Measurements from ENCODE around the gene PNMA8A. TPM values are rescaled to one million over a fixed set of nuclear protein-coding genes. Genes with fewer than 3 reads are reported as not detected.

The PNMA8A gene
- total RNA-seq, 1 experiment from 2014 or later: 24.5 TPM

- DNase-seq (ENCODE audit: low read depth, low spot score): no peak
- in situ Hi-C loops (cut with HindIII; ENCODE audit: low pct_unique_long_range_greater_than_20kb, low sequenced_read_pairs): no loop called here
Observed at GRCh38 chr19:46475986-46476385, 4.6 kb upstream of the PNMA8A start.

GRCh38 chr19:46474211-46474610, 2.8 kb upstream of the PNMA8A start:
- DNase-seq (ENCODE audit: low read depth, low spot score): no peak
- in situ Hi-C loops (cut with HindIII; ENCODE audit: low pct_unique_long_range_greater_than_20kb, low sequenced_read_pairs): no loop called here

GRCh38 chr19:46472592-46472991, 1.2 kb upstream of the PNMA8A start:
- in situ Hi-C loops (cut with HindIII; ENCODE audit: low pct_unique_long_range_greater_than_20kb, low sequenced_read_pairs): no loop called here
- DNase-seq (ENCODE audit: low read depth, low spot score): no peak

GRCh38 chr19:46471811-46472543, 614 bp upstream of the PNMA8A start:
- no peak for DNase-seq (ENCODE audit: low read depth, low spot score)
- in situ Hi-C loops (cut with HindIII; ENCODE audit: low pct_unique_long_range_greater_than_20kb, low sequenced_read_pairs): no loop called here

- in situ Hi-C loops (cut with HindIII; ENCODE audit: low pct_unique_long_range_greater_than_20kb, low sequenced_read_pairs): no loop called here
- DNase-seq (ENCODE audit: low read depth, low spot score): no peak
Observed at GRCh38 chr19:46470376-46470775, 987 bp downstream of the PNMA8A start.

GRCh38 chr19:46469541-46470185, 1.7 kb downstream of the PNMA8A start:
- in situ Hi-C loops (cut with HindIII; ENCODE audit: low pct_unique_long_range_greater_than_20kb, low sequenced_read_pairs): no loop called here
- DNase-seq (ENCODE audit: low read depth, low spot score): no peak

GRCh38 chr19:46466536-46467196, 4.7 kb downstream of the PNMA8A start:
- in situ Hi-C loops (cut with HindIII; ENCODE audit: low pct_unique_long_range_greater_than_20kb, low sequenced_read_pairs): no loop called here
- DNase-seq (ENCODE audit: low read depth, low spot score): no peak

- in situ Hi-C loops (cut with HindIII; ENCODE audit: low pct_unique_long_range_greater_than_20kb, low sequenced_read_pairs): no loop called here
- no peak for DNase-seq (ENCODE audit: low read depth, low spot score)
Observed at GRCh38 chr19:46463516-46463915, 7.8 kb downstream of the PNMA8A start.

- no peak for DNase-seq (ENCODE audit: low read depth, low spot score)
- in situ Hi-C loops (cut with HindIII; ENCODE audit: low pct_unique_long_range_greater_than_20kb, low sequenced_read_pairs): no loop called here
Observed at GRCh38 chr19:46461537-46461936, 9.8 kb downstream of the PNMA8A start.

GRCh38 chr19:46460981-46461380, 10.4 kb downstream of the PNMA8A start:
- in situ Hi-C loops (cut with HindIII; ENCODE audit: low pct_unique_long_range_greater_than_20kb, low sequenced_read_pairs): no loop called here
- DNase-seq (ENCODE audit: low read depth, low spot score): no peak

GRCh38 chr19:46460055-46460454, 11.3 kb downstream of the PNMA8A start:
- in situ Hi-C loops (cut with HindIII; ENCODE audit: low pct_unique_long_range_greater_than_20kb, low sequenced_read_pairs): no loop called here
- DNase-seq (ENCODE audit: low read depth, low spot score): no peak

GRCh38 chr19:46456930-46457329, 14.4 kb downstream of the PNMA8A start:
- in situ Hi-C loops (cut with HindIII; ENCODE audit: low pct_unique_long_range_greater_than_20kb, low sequenced_read_pairs): no loop called here
- no peak for DNase-seq (ENCODE audit: low read depth, low spot score)

GRCh38 chr19:46454244-46454643, 17.1 kb downstream of the PNMA8A start:
- in situ Hi-C loops (cut with HindIII; ENCODE audit: low pct_unique_long_range_greater_than_20kb, low sequenced_read_pairs): no loop called here
- no peak for DNase-seq (ENCODE audit: low read depth, low spot score)

- no peak for DNase-seq (ENCODE audit: low read depth, low spot score)
- in situ Hi-C loops (cut with HindIII; ENCODE audit: low pct_unique_long_range_greater_than_20kb, low sequenced_read_pairs): no loop called here
Observed at GRCh38 chr19:46453661-46454060, 17.7 kb downstream of the PNMA8A start.

- DNase-seq (ENCODE audit: low read depth, low spot score): no peak
- in situ Hi-C loops (cut with HindIII; ENCODE audit: low pct_unique_long_range_greater_than_20kb, low sequenced_read_pairs): no loop called here
Observed at GRCh38 chr19:46452186-46452585, 19.2 kb downstream of the PNMA8A start.

- DNase-seq (ENCODE audit: low read depth, low spot score): peak; percentile 84
- in situ Hi-C loops (cut with HindIII; ENCODE audit: low pct_unique_long_range_greater_than_20kb, low sequenced_read_pairs): no loop called here
Observed at GRCh38 chr19:46451352-46451751, 20.0 kb downstream of the PNMA8A start.

GRCh38 chr19:46450737-46451136, 20.6 kb downstream of the PNMA8A start:
- no peak for DNase-seq (ENCODE audit: low read depth, low spot score)
- in situ Hi-C loops (cut with HindIII; ENCODE audit: low pct_unique_long_range_greater_than_20kb, low sequenced_read_pairs): no loop called here

GRCh38 chr19:46449228-46449627, 22.1 kb downstream of the PNMA8A start:
- no peak for DNase-seq (ENCODE audit: low read depth, low spot score)
- in situ Hi-C loops (cut with HindIII; ENCODE audit: low pct_unique_long_range_greater_than_20kb, low sequenced_read_pairs): no loop called here

GRCh38 chr19:46448601-46449000, 22.8 kb downstream of the PNMA8A start:
- DNase-seq (ENCODE audit: low read depth, low spot score): no peak
- in situ Hi-C loops (cut with HindIII; ENCODE audit: low pct_unique_long_range_greater_than_20kb, low sequenced_read_pairs): no loop called here

Data from SK-MEL-5 (cell line).